Measurements from ENCODE around the gene CHAF1A. TPM values are rescaled to one million over a fixed set of nuclear protein-coding genes. Genes with fewer than 3 reads are reported as not detected.

Gene CHAF1A
- total RNA-seq, 1 donor from 2014 or later, result 5.1 TPM

- H3K9me3 ChIP-seq (replicated peaks), result no peaks in the 10 kb centered on the region
- TF ChIP-seq, protein P1, sequence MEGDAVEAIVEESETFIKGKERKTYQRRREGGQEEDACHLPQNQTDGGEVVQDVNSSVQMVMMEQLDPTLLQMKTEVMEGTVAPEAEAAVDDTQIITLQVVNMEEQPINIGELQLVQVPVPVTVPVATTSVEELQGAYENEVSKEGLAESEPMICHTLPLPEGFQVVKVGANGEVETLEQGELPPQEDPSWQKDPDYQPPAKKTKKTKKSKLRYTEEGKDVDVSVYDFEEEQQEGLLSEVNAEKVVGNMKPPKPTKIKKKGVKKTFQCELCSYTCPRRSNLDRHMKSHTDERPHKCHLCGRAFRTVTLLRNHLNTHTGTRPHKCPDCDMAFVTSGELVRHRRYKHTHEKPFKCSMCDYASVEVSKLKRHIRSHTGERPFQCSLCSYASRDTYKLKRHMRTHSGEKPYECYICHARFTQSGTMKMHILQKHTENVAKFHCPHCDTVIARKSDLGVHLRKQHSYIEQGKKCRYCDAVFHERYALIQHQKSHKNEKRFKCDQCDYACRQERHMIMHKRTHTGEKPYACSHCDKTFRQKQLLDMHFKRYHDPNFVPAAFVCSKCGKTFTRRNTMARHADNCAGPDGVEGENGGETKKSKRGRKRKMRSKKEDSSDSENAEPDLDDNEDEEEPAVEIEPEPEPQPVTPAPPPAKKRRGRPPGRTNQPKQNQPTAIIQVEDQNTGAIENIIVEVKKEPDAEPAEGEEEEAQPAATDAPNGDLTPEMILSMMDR (IDR thresholded peaks at IDR 0.05; ENCODE audit: borderline replicate concordance), result no peak
- no peak overlapping the region for H3K4me3 ChIP-seq
- no peaks in the 10 kb centered on the region for H3K27me3 ChIP-seq (ENCODE audit: low read depth)
- intact Hi-C loops (cut with micrococcal nuclease), result no loop called here
- peaks cover 8% of the 10 kb centered on the region for H3K4me1 ChIP-seq
- H3K36me3 ChIP-seq, result peaks cover 55% of the 10 kb centered on the region
- H3K27ac ChIP-seq (replicated peaks), result no peak overlapping the region
- no peak for DNase-seq
These were observed 86.1 kb downstream of the CHAF1A start for GRCh38 chr19:4488496-4488895.

DNA sequence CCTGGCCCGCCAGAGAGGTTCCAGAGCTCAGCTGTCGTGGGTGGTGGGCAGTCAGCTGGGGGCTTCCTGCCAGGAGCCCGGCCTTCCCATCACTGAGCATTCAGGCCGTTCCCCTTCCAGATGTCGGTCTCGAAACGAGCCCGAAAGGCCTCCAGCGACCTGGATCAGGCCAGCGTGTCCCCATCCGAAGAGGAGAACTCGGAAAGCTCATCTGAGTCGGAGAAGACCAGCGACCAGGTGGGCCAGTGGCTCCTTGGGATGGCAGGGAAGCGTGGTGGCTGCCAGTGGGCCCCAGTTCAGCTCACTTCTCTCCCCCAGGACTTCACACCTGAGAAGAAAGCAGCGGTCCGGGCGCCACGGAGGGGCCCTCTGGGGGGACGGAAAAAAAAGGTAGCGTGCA is 89.0 kb downstream of the CHAF1A start:
- DNase-seq, result no peak
- no peaks in the 10 kb centered on the region for H3K27me3 ChIP-seq (ENCODE audit: low read depth)
- no peak overlapping the region for H3K27ac ChIP-seq (replicated peaks)
- peaks cover 73% of the 10 kb centered on the region for H3K36me3 ChIP-seq
- TF ChIP-seq, protein P1 (IDR thresholded peaks at IDR 0.05; ENCODE audit: borderline replicate concordance), result no peak
- no peaks in the 10 kb centered on the region for H3K9me3 ChIP-seq (replicated peaks)
- H3K4me1 ChIP-seq, result peaks cover 8% of the 10 kb centered on the region
- intact Hi-C loops (cut with micrococcal nuclease), result no loop called here
- no peak overlapping the region for H3K4me3 ChIP-seq

DNA sequence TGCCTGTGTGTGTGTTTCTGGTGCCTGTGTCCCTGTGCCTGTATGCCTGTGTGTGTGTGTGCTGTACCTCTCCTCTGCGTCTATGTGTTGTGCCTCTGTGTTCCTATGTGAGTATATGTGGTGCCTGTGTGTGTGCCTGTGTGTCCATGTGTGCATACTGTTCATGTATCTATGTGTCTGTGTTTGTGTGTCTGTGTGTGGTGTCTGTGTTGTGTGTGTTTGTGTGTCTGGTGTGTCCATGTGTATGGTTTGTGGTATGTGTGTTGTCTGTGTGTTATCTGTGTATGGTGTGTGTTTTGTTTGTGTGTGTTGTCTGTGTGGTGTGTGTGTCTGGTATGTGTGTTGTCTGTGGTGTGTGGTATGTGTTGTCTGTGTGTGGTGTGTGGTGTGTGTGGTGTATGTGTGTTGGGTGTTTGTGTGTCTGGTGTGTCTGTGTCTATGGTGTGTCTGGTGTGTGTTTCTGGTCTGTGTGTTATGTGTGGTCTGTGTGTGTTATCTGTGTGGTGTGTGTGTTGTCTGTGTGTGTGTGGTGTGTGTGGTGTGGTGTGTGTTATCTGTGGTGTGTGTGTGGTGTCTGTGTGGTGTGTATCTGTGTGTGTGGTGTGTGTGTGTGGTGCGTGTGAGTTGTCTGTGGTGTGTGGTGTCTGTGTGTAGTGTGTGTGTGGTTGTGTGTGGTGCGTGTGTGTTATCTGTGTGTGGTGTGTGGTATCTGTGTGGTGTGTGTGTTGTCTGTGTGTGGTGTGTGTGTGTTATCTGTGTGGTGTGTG is 90.1 kb downstream of the CHAF1A start:
- peaks cover 79% of the 10 kb centered on the region for H3K36me3 ChIP-seq
- TF ChIP-seq, protein P1 (IDR thresholded peaks at IDR 0.05; ENCODE audit: borderline replicate concordance), result no peak

More for the DNA sequence above, 90.1 kb downstream of the CHAF1A start:
- H3K9me3 ChIP-seq (replicated peaks), result no peaks in the 10 kb centered on the region
- intact Hi-C loops (cut with micrococcal nuclease), result no loop called here
- H3K4me1 ChIP-seq, result peaks cover 7% of the 10 kb centered on the region
- H3K27me3 ChIP-seq (ENCODE audit: low read depth), result no peaks in the 10 kb centered on the region
- DNase-seq, result no peak
- H3K4me3 ChIP-seq, result no peak overlapping the region
- H3K27ac ChIP-seq (replicated peaks), result no peak overlapping the region

Small RNAs within 50 kb of the gene (microRNA-seq; reads per million reads assigned to microRNA genes)
- gene MIR4746, result not detected

Other genes starting within 250 kb of the CHAF1A start
- not detected for gene CREB3L3, start 249.0 kb upstream of the CHAF1A start, total RNA-seq
- gene SIRT6, start 220.1 kb upstream of the CHAF1A start, total RNA-seq, result 12.9 TPM
- 0.22 TPM for gene ANKRD24, start 220.0 kb upstream of the CHAF1A start, total RNA-seq
- gene EBI3, start 173.1 kb upstream of the CHAF1A start, total RNA-seq, result 0.49 TPM
- gene YJU2, start 155.6 kb upstream of the CHAF1A start, total RNA-seq, result 10.2 TPM
- gene SHD, start 123.4 kb upstream of the CHAF1A start, total RNA-seq, result 0.16 TPM
- gene TMIGD2, start 100.3 kb upstream of the CHAF1A start, total RNA-seq, result not detected
- not detected for gene FSD1, start 98.0 kb upstream of the CHAF1A start, total RNA-seq
- gene STAP2, start 63.8 kb upstream of the CHAF1A start, total RNA-seq, result 2.6 TPM
- 19.2 TPM for gene MPND, start 59.1 kb upstream of the CHAF1A start, total RNA-seq
- gene SH3GL1, start 2.1 kb upstream of the CHAF1A start, total RNA-seq, result 18.6 TPM
- gene UBXN6, start 55.2 kb downstream of the CHAF1A start, total RNA-seq, result 113 TPM
- 22.8 TPM for gene HDGFL2, start 69.7 kb downstream of the CHAF1A start, total RNA-seq
- gene PLIN4, start 115.8 kb downstream of the CHAF1A start, total RNA-seq, result 162 TPM
- 73.5 TPM for gene PLIN5, start 132.6 kb downstream of the CHAF1A start, total RNA-seq
- 0.41 TPM for gene LRG1, start 137.4 kb downstream of the CHAF1A start, total RNA-seq
- 7.2 TPM for gene SEMA6B, start 157.0 kb downstream of the CHAF1A start, total RNA-seq
- gene TNFAIP8L1, start 236.9 kb downstream of the CHAF1A start, total RNA-seq, result 4.2 TPM